Loucy (cell line): ENCODE results near the gene SLC35A1.

Experiments used
- H2AFZ ChIP-seq: fragments of 200-600 bp; sonication (generic); 2 replicates; pipeline ENCODE4 v1.6.0; 2016; ENCODE audit warnings: antibody characterized with exemption, mild to moderate bottlenecking, low read length, moderate library complexity
- H3F3A ChIP-seq: fragments of 200-600 bp; 2 replicates; pipeline ENCODE4 v1.6.0; 2016; ENCODE audit warnings: antibody characterized with exemption, low read depth, mild to moderate bottlenecking
- H3K27me3 ChIP-seq: fragments of 200-600 bp; sonication (generic); 2 replicates; pipeline ENCODE4 v1.6.1; 2014; ENCODE audit warnings: low read length, mild to moderate bottlenecking; ENCODE audit not compliant: insufficient read depth, poor library complexity, severe bottlenecking
- H3K36me3 ChIP-seq: fragments of 200-600 bp; sonication (generic); 2 replicates; pipeline ENCODE4 v1.6.1; 2016; ENCODE audit warnings: low read length; ENCODE audit not compliant: insufficient read depth
- H3K4me1 ChIP-seq: fragments of 200-600 bp; sonication (generic); 2 replicates; pipeline ENCODE4 v1.5.1; 2014; ENCODE audit warnings: low read length, mild to moderate bottlenecking; ENCODE audit not compliant: insufficient read depth, poor library complexity, severe bottlenecking
- H3K4me2 ChIP-seq: fragments of 200-600 bp; sonication (generic); 2 replicates; pipeline ENCODE4 v1.6.0; 2014; ENCODE audit warnings: antibody characterized with exemption, low read length, low read depth, mild to moderate bottlenecking; ENCODE audit not compliant: poor library complexity, severe bottlenecking
- H3K4me3 ChIP-seq: fragments of 200-600 bp; sonication (generic); 2 replicates; pipeline ENCODE4 v1.5.1; 2014; ENCODE audit warnings: low read length, mild to moderate bottlenecking, mixed read lengths; ENCODE audit not compliant: poor library complexity, severe bottlenecking
- H3K79me2 ChIP-seq: fragments of 200-600 bp; sonication (generic); 2 replicates; pipeline ENCODE4 v1.6.1; 2014; ENCODE audit warnings: low read length; ENCODE audit not compliant: insufficient read depth
- H3K9ac ChIP-seq: fragments of 200-600 bp; sonication (generic); 2 replicates; pipeline ENCODE4 v1.6.0; 2014; ENCODE audit warnings: mild to moderate bottlenecking, low read depth, low read length, moderate library complexity; ENCODE audit not compliant: poor library complexity, severe bottlenecking
- H3K9me2 ChIP-seq: fragments of 200-600 bp; sonication (generic); replicated peaks from 2 replicates; pipeline ENCODE4 v1.6.1; 2016; ENCODE audit warnings: low read depth, low read length, mixed read lengths
- H3K9me3 ChIP-seq: fragments of 200-600 bp; sonication (generic); 2 replicates; pipeline ENCODE4 v1.6.1; 2014; ENCODE audit warnings: mild to moderate bottlenecking, antibody characterized with exemption, low read length, low read depth; ENCODE audit not compliant: insufficient read depth
- H4K20me1 ChIP-seq: fragments of 200-600 bp; sonication (generic); 2 replicates; pipeline ENCODE4 v1.6.0; 2014; ENCODE audit warnings: antibody characterized with exemption, low read length, mild to moderate bottlenecking; ENCODE audit not compliant: insufficient read depth, poor library complexity, severe bottlenecking
- CTCF ChIP-seq: fragments of 200-600 bp; sonication (generic); conservative IDR thresholded peaks from 2 replicates; pipeline ENCODE4 v1.5.1; 2014; ENCODE audit warnings: mild to moderate bottlenecking, antibody characterized with exemption, low read length
- EZH2phosphoT487 ChIP-seq: fragments of 200-600 bp; IDR thresholded peaks from 2 replicates; pipeline ENCODE4 v1.6.1; 2018; ENCODE audit warnings: antibody characterized with exemption, mild to moderate bottlenecking, moderate library complexity, borderline replicate concordance

Gene SLC35A1

GRCh38 chr6:87514831-87515230, 42.1 kb downstream of the SLC35A1 start:
- H4K20me1 ChIP-seq: no peaks in the 10 kb centered on the region
- peak overlapping the region; percentile 30 for H3K4me2 ChIP-seq
- peaks cover 8% of the 10 kb centered on the region for H3K4me1 ChIP-seq
- no peak overlapping the region for H3K4me3 ChIP-seq
- no peaks in the 10 kb centered on the region for H3K79me2 ChIP-seq
- no peak overlapping the region for H3K9ac ChIP-seq
- H3F3A ChIP-seq: no peaks in the 10 kb centered on the region
- H3K27me3 ChIP-seq: no peaks in the 10 kb centered on the region
- H2AFZ ChIP-seq: no peak overlapping the region
- no peaks in the 10 kb centered on the region for H3K9me2 ChIP-seq
- TF ChIP-seq EZH2phosphoT487 (no peak), CTCF (no peak)
- no peaks in the 10 kb centered on the region for H3K9me3 ChIP-seq
- H3K36me3 ChIP-seq: peaks cover 67% of the 10 kb centered on the region; the same call in 1 of the 2 replicates

GRCh38 chr6:87518453-87518852, 45.7 kb downstream of the SLC35A1 start:
- TF ChIP-seq EZH2phosphoT487 (no peak), CTCF (no peak)
- no peaks in the 10 kb centered on the region for H3K27me3 ChIP-seq
- H3K79me2 ChIP-seq: no peaks in the 10 kb centered on the region
- H3K4me2 ChIP-seq: no peak overlapping the region
- H3K9me2 ChIP-seq: no peaks in the 10 kb centered on the region
- H4K20me1 ChIP-seq: no peaks in the 10 kb centered on the region
- H3F3A ChIP-seq: no peaks in the 10 kb centered on the region
- no peak overlapping the region for H2AFZ ChIP-seq
- no peaks in the 10 kb centered on the region for H3K9me3 ChIP-seq
- peaks cover 8% of the 10 kb centered on the region for H3K4me1 ChIP-seq
- H3K9ac ChIP-seq: no peak overlapping the region
- no peak overlapping the region for H3K4me3 ChIP-seq
- H3K36me3 ChIP-seq: peaks cover 57% of the 10 kb centered on the region; the same call in 1 of the 2 replicates

- H3K36me3 ChIP-seq: peaks cover 39% of the 10 kb centered on the region; the same call in 1 of the 2 replicates
- H3K27me3 ChIP-seq: no peaks in the 10 kb centered on the region
- H2AFZ ChIP-seq: no peak overlapping the region
- no peaks in the 10 kb centered on the region for H3K4me1 ChIP-seq
- H4K20me1 ChIP-seq: no peaks in the 10 kb centered on the region
- H3K4me2 ChIP-seq: no peak overlapping the region
- H3K9me2 ChIP-seq: no peaks in the 10 kb centered on the region
- no peak overlapping the region for H3K4me3 ChIP-seq
- no peaks in the 10 kb centered on the region for H3F3A ChIP-seq
- no peak overlapping the region for H3K9ac ChIP-seq
- TF ChIP-seq CTCF: no peak
- TF ChIP-seq EZH2phosphoT487: no peak
- H3K79me2 ChIP-seq: no peaks in the 10 kb centered on the region
- no peaks in the 10 kb centered on the region for H3K9me3 ChIP-seq
Observed at GRCh38 chr6:87522686-87523085, 49.9 kb downstream of the SLC35A1 start.
